CD14-positive monocyte (primary cell): ENCODE results near the gene PCDHB16. TPM values are rescaled to one million over a fixed set of nuclear protein-coding genes. Genes with fewer than 3 reads are reported as not detected.
"Not testable (repeated sequence)": the region's sequence is repeated elsewhere in the genome, so short reads cannot be mapped to it uniquely, and the experiment has no call there.

Experiments
- DNase-seq, 3 donors: peaks; one replicate each; pipeline ENCODE4 v3.0.0-alpha.2; 2011 to 2022
- H2AFZ ChIP-seq: 2 replicates; pipeline ENCODE4 v1.6.0; 2012; ENCODE audit warnings: mild to moderate bottlenecking, low read depth, low read length, inconsistent platforms; ENCODE audit not compliant: insufficient read depth, poor library complexity, severe bottlenecking
- H3K27ac ChIP-seq, 2 donors: 1 replicate in 1 of 2; 2 replicates in 1 of 2; pipeline ENCODE4 v1.5.1; 2012 to 2013; ENCODE audit warnings: low read length in 2 of 2, control low read depth in 1 of 2, inconsistent platforms in 1 of 2, low read depth in 1 of 2, mild to moderate bottlenecking in 1 of 2
- H3K27me3 ChIP-seq, 2 donors: one replicate each; pipeline versions ENCODE4 v1.6.0 to v1.6.1; 2011 to 2013; ENCODE audit warnings: low read length in 2 of 2; ENCODE audit not compliant: control insufficient read depth in 2 of 2, insufficient read depth in 2 of 2
- H3K36me3 ChIP-seq, 2 donors: replicated peaks in 1 of 2; 1 replicate in 1 of 2; 2 replicates in 1 of 2; pipeline versions ENCODE4 v1.5.1 to v1.6.1; 2012 to 2013; ENCODE audit warnings: low read length in 2 of 2, control low read depth in 1 of 2, inconsistent platforms in 1 of 2, mild to moderate bottlenecking in 1 of 2; ENCODE audit not compliant: insufficient read depth in 2 of 2, control insufficient read depth in 1 of 2
- H3K4me1 ChIP-seq, 2 donors: 1 replicate in 1 of 2; 2 replicates in 1 of 2; pipeline versions ENCODE4 v1.5.1 to v1.6.1; 2012 to 2013; ENCODE audit warnings: low read length in 2 of 2, control low read depth in 1 of 2, inconsistent platforms in 1 of 2, mild to moderate bottlenecking in 1 of 2, moderate library complexity in 1 of 2; ENCODE audit not compliant: insufficient read depth in 2 of 2, control insufficient read depth in 1 of 2
- H3K4me2 ChIP-seq: replicated peaks from 2 replicates; pipeline ENCODE3; 2012; ENCODE audit warnings: low read length, moderate library complexity, mild to moderate bottlenecking; ENCODE audit not compliant: poor library complexity, severe bottlenecking; ENCODE audit errors: extremely low read depth
- H3K4me3 ChIP-seq, 3 experiments: fragments of 200-600 bp in 1 of 3; sonication (generic) in 1 of 3; replicated peaks in 1 of 3; 1 replicate in 2 of 3; 2 replicates in 1 of 3; pipeline ENCODE4 v1.5.1; 2011 to 2013; ENCODE audit warnings: low read length in 3 of 3, mild to moderate bottlenecking in 3 of 3, control low read depth in 2 of 3, low read depth in 2 of 3, inconsistent platforms in 1 of 3, moderate library complexity in 1 of 3
- H3K79me2 ChIP-seq: 2 replicates; pipeline ENCODE4 v1.6.0; 2012; ENCODE audit warnings: mild to moderate bottlenecking, control low read depth, inconsistent platforms, low read length, moderate library complexity; ENCODE audit not compliant: insufficient read depth
- H3K9ac ChIP-seq: 2 replicates; pipeline ENCODE4 v1.6.0; 2017; ENCODE audit warnings: low read length, mild to moderate bottlenecking; ENCODE audit not compliant: insufficient read depth, poor library complexity, severe bottlenecking
- H3K9me3 ChIP-seq, 2 donors: replicated peaks in 1 of 2; 1 replicate in 1 of 2; 2 replicates in 1 of 2; pipeline versions ENCODE4 v1.5.1 to v1.6.1; 2012 to 2013; ENCODE audit warnings: low read length in 2 of 2, control low read depth in 1 of 2; ENCODE audit not compliant: control insufficient read depth in 1 of 2, insufficient read depth in 1 of 2
- H4K20me1 ChIP-seq: 2 replicates; pipeline ENCODE4 v1.6.0; 2012; ENCODE audit warnings: mild to moderate bottlenecking, low read length, control low read depth, moderate library complexity; ENCODE audit not compliant: insufficient read depth
- H3K27ac Mint-ChIP-seq, 7 donors: one replicate each; pipeline ENCODE4 v1.8.0; 2020; ENCODE audit warnings: mild to moderate bottlenecking in 7 of 7, mixed read lengths in 7 of 7, moderate library complexity in 6 of 7, inconsistent platforms in 2 of 7
- H3K27me3 Mint-ChIP-seq, 3 donors: one replicate each; pipeline ENCODE4 v1.8.0; 2021 to 2022; ENCODE audit warnings: low read depth in 3 of 3, mild to moderate bottlenecking in 3 of 3, mixed read lengths in 3 of 3, moderate library complexity in 3 of 3, inconsistent platforms in 1 of 3
- H3K36me3 Mint-ChIP-seq, 2 donors: one replicate each; pipeline ENCODE4 v1.8.0; 2020; ENCODE audit warnings: mixed read lengths in 2 of 2, inconsistent platforms in 1 of 2, mild to moderate bottlenecking in 1 of 2
- H3K4me1 Mint-ChIP-seq: one replicate; pipeline ENCODE4 v1.8.0; 2020; ENCODE audit warnings: mild to moderate bottlenecking, mixed read lengths
- H3K4me3 Mint-ChIP-seq, 2 donors: one replicate each; pipeline ENCODE4 v1.8.0; 2020; ENCODE audit warnings: mild to moderate bottlenecking in 2 of 2, mixed read lengths in 2 of 2, moderate library complexity in 1 of 2
- H3K9me3 Mint-ChIP-seq, 7 donors: one replicate each; pipeline ENCODE4 v1.8.0; 2020 to 2022; ENCODE audit warnings: mixed read lengths in 7 of 7, mild to moderate bottlenecking in 6 of 7, moderate library complexity in 6 of 7, inconsistent platforms in 2 of 7
- WGBS: methylation state at CpG from one replicate; pipeline ENCODE4 v1.1.5; 2013; ENCODE audit warnings: missing lambda C conversion rate; ENCODE audit not compliant: insufficient coverage; 5-methylcytosine and 5-hydroxymethylcytosine counted together
- intact Hi-C, 2 donors: fragments of 100-400 bp; cut with micrococcal nuclease; formaldehyde crosslinking; loops; one replicate each; pipeline versions ENCODE4 v1.15.0 to v1.15.1; 2023
- polyA plus RNA-seq, 3 donors: library from polyadenylated mRNA; depleted of rRNA in 1 of 3; unstranded in 2 of 3; stranded (reverse) in 1 of 3; fragments of 300-500 nt in 2 of 3; fragments of >200 nt in 1 of 3; fragmentation: Illumina TruSeq in 2 of 3; gene quantifications; 1 replicate in 2 of 3; 2 replicates in 1 of 3; pipeline ENCODE4 v1.2.3, GENCODE V29; 2012 to 2021
- TF ChIP-seq, protein P1 (sequence below): fragments of 200-600 bp; IDR thresholded peaks from one replicate; pipeline ENCODE4 v1.8.0; 2022; ENCODE audit warnings: antibody characterized with exemption, mild to moderate bottlenecking

Gene PCDHB16
- polyA plus RNA-seq, 3 donors: not detected

DNA sequence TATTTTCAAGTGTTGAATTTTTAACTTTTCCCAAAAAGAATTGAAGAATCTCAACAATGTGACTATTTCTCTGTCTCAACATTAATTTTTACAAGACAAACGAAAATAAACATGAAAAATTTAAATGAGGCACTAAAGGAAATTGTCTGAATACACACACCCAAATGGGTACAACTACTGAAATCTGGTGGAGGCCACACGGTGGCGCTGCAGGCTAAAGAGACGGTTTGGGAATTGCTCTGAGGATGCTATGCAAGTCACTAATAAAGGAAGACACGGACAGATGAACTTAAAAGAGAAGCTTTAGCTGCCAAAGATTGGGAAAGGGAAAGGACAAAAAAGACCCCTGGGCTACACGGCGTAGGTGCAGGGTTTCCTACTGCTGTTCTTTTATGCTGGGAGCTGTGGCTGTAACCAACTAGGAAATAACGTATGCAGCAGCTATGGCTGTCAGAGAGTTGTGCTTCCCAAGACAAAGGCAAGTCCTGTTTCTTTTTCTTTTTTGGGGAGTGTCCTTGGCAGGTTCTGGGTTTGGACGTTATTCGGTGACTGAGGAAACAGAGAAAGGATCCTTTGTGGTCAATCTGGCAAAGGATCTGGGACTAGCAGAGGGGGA lies 10.0 kb downstream of the PCDHB16 start, which contains the start of gene PCDHB10:
TSS of gene PCDHB10 (plus strand) at position 244 of the 616 bp plus-strand sequence. CDS start at position 444, 200 bp downstream.
- Mint-ChIP-seq H3K4me1 (no peaks in the 10 kb centered on the region), H3K36me3 (no peaks in the 10 kb centered on the region), H3K9me3 (peaks cover 15 to 61% (median 51%) of the 10 kb centered on the region in 7 donors), H3K4me3 (no peak within 1 kb of the TSS), H3K27me3 (peaks cover 7 to 37% (median 32%) of the 10 kb centered on the region in 3 donors), H3K27ac (no peak within 1 kb of the TSS)
- TF ChIP-seq, protein P1, sequence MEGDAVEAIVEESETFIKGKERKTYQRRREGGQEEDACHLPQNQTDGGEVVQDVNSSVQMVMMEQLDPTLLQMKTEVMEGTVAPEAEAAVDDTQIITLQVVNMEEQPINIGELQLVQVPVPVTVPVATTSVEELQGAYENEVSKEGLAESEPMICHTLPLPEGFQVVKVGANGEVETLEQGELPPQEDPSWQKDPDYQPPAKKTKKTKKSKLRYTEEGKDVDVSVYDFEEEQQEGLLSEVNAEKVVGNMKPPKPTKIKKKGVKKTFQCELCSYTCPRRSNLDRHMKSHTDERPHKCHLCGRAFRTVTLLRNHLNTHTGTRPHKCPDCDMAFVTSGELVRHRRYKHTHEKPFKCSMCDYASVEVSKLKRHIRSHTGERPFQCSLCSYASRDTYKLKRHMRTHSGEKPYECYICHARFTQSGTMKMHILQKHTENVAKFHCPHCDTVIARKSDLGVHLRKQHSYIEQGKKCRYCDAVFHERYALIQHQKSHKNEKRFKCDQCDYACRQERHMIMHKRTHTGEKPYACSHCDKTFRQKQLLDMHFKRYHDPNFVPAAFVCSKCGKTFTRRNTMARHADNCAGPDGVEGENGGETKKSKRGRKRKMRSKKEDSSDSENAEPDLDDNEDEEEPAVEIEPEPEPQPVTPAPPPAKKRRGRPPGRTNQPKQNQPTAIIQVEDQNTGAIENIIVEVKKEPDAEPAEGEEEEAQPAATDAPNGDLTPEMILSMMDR: no peak
- H3K9me3 ChIP-seq: peaks cover 32 to 48% of the 10 kb centered on the region in 2 donors
- H3K79me2 ChIP-seq: no peaks in the 10 kb centered on the region
- WGBS: 15% methylated on average over 5 of the region's 10 CpGs
- no peak within 1 kb of the TSS for H3K4me2 ChIP-seq
- peaks cover 2 to 32% of the 10 kb centered on the region in 2 donors for H3K27me3 ChIP-seq
- H3K27ac ChIP-seq: no peak within 1 kb of the TSS
- no peak for DNase-seq
- H2AFZ ChIP-seq: no peak within 1 kb of the TSS
- H3K4me3 ChIP-seq: no peak within 1 kb of the TSS
- H3K9ac ChIP-seq: no peak within 1 kb of the TSS
- H4K20me1 ChIP-seq: no peaks in the 10 kb centered on the region
- H3K4me1 ChIP-seq: no peaks in the 10 kb centered on the region
- H3K36me3 ChIP-seq: no peaks in the 10 kb centered on the region
- intact Hi-C loops: no loop called here

DNA sequence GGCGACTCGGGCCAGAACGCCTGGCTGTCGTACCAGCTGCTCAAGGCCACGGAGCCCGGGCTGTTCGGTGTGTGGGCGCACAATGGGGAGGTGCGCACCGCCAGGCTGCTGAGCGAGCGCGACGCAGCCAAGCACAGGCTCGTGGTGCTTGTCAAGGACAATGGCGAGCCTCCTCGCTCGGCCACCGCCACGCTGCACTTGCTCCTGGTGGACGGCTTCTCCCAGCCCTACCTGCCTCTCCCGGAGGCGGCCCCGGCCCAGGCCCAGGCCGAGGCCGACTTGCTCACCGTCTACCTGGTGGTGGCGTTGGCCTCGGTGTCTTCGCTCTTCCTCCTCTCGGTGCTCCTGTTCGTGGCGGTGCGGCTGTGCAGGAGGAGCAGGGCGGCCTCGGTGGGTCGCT lies 12.1 kb downstream of the PCDHB16 start:
- not testable (repeated sequence) for H3K36me3 Mint-ChIP-seq

More for the DNA sequence above, 12.1 kb downstream of the PCDHB16 start:
- H2AFZ ChIP-seq, H3K27ac ChIP-seq, H3K4me1 Mint-ChIP-seq, H4K20me1 ChIP-seq, H3K4me3 ChIP-seq, intact Hi-C loops, H3K27ac Mint-ChIP-seq, H3K36me3 ChIP-seq, H3K4me2 ChIP-seq, H3K79me2 ChIP-seq, DNase-seq, H3K4me1 ChIP-seq, H3K9ac ChIP-seq: not testable (repeated sequence)
- 0% methylated on average over 1 of the region's 37 CpGs for WGBS
- peaks cover 22 to 47% of the 10 kb centered on the region in 2 donors for H3K9me3 ChIP-seq
- H3K27me3 ChIP-seq: peaks cover 2 to 24% of the 10 kb centered on the region in 2 donors
- Mint-ChIP-seq H3K27me3 (peaks cover 0 to 25% (median 19%) of the 10 kb centered on the region in 3 donors), H3K9me3 (peaks cover 11 to 56% (median 38%) of the 10 kb centered on the region in 7 donors), H3K4me3 (peak overlapping the region in 1 of 2 donors; percentile 55)
